Gastrocnemius medialis (tissue), 4 donors: ENCODE data around the gene TMEM252. TPM values are rescaled to one million over a fixed set of nuclear protein-coding genes. Genes with fewer than 3 reads are reported as not detected.
A peak's percentile ranks its signal among the peaks of the same experiment; 100 is the strongest.

Experiments used
- ATAC-seq, 2 donors: fragments of 150-250 bp; one replicate each; pipeline ENCODE4 v1.9.1; 2016
- DNase-seq, 2 donors: peaks; one replicate each; pipeline ENCODE4 v3.0.0-alpha.2; 2019
- H3K27ac ChIP-seq, 4 donors: fragments of 200-600 bp; sonication (generic); 1 replicate in 1 of 4; 2 replicates in 3 of 4; pipeline ENCODE4 v1.5.1; 2016 to 2018; ENCODE audit warnings: mild to moderate bottlenecking in 2 of 4, moderate library complexity in 1 of 4
- H3K27me3 ChIP-seq, 3 donors: fragments of 200-600 bp; sonication (generic) in 2 of 3; 1 replicate in 1 of 3; 2 replicates in 2 of 3; pipeline versions ENCODE4 v1.5.1 to v1.6.0; 2016 to 2019; ENCODE audit warnings: mild to moderate bottlenecking in 1 of 3, moderate library complexity in 1 of 3
- H3K36me3 ChIP-seq, 2 donors: fragments of 200-600 bp; sonication (generic) in 1 of 2; one replicate each; pipeline ENCODE4 v1.5.1; 2017 to 2018
- H3K4me1 ChIP-seq, 2 donors: fragments of 200-600 bp; sonication (generic) in 1 of 2; one replicate each; pipeline ENCODE4 v1.5.1; 2016 to 2017; ENCODE audit warnings: mild to moderate bottlenecking in 2 of 2
- H3K4me3 ChIP-seq, 4 donors: fragments of 200-600 bp; sonication (generic) in 3 of 4; 1 replicate in 1 of 4; 2 replicates in 3 of 4; pipeline ENCODE4 v1.5.1; 2016 to 2019; ENCODE audit warnings: mild to moderate bottlenecking in 2 of 4
- H3K9me3 ChIP-seq, 3 donors: fragments of 200-600 bp; sonication (generic) in 2 of 3; 1 replicate in 1 of 3; 2 replicates in 2 of 3; pipeline ENCODE4 v1.5.1; 2016 to 2019
- CTCF ChIP-seq, 5 experiments: fragments of 450-650 bp in 3 of 5; fragments of 200-600 bp in 2 of 5; sonication (generic) in 2 of 5; IDR thresholded peaks in 4 of 5; conservative IDR thresholded peaks in 1 of 5; 1 replicate in 4 of 5; 2 replicates in 1 of 5; pipeline ENCODE4 v1.5.1; 2016 to 2019; ENCODE audit warnings: antibody characterized with exemption in 5 of 5, mild to moderate bottlenecking in 3 of 5, moderate library complexity in 3 of 5
- POLR2A ChIP-seq, 2 donors: fragments of 450-650 bp; IDR thresholded peaks; one replicate each; pipeline ENCODE4 v1.6.1; 2017; ENCODE audit warnings: antibody characterized with exemption in 2 of 2, mild to moderate bottlenecking in 2 of 2, moderate library complexity in 2 of 2
- in situ Hi-C, 4 donors: fragments of 200-750 bp; cut with MboI; loops; one replicate each; pipeline versions ENCODE4 v1.15.0 to v1.8.0; 2017; ENCODE audit warnings: low sequenced_read_pairs in 4 of 4
- intact Hi-C: fragments of 100-400 bp; cut with DNase I; formaldehyde crosslinking; loops from one replicate; pipeline ENCODE4 v1.15.1; 2023; ENCODE audit warnings: low total_unique reads
- total RNA-seq, 4 donors: library from RNA; depleted of rRNA; stranded (reverse); fragments of >200 nt; gene quantifications; one replicate each; pipeline versions ENCODE4 v1.1.0 to v1.2.3, GENCODE V29; 2016

Gene TMEM252
- total RNA-seq, 4 donors from 2014 or later: not detected

GRCh38 chr9:68552700-68553476 lies 12.2 kb upstream of the TMEM252 start:
- Histone ChIP-seq H3K36me3 (no peaks in the 10 kb centered on the region), H3K9me3 (no peaks in the 10 kb centered on the region), H3K27ac (peak overlapping the region; percentile 20 to 44 (median 36)), H3K27me3 (no peaks in the 10 kb centered on the region), H3K4me3 (no peak overlapping the region), H3K4me1 (peaks cover 4 to 9% of the 10 kb centered on the region in 2 donors)
- no peak for TF ChIP-seq CTCF (IDR thresholded peaks at IDR 0.05 in 4 of 5, conservative IDR thresholded peaks at IDR 0.05 in 1 of 5)
- TF ChIP-seq POLR2A (IDR thresholded peaks at IDR 0.05): no peak
- in situ Hi-C loops (loop anchor here in 1 of 4 donors (25.0 kb wide), 1 partner anchor 109 kb away; no protein-coding TSS in a partner anchor), intact Hi-C loops (no loop called here)
- ATAC-seq (peak; percentile 91 to 93), DNase-seq (no peak)

- TF ChIP-seq CTCF (IDR thresholded peaks at IDR 0.05 in 4 of 5, conservative IDR thresholded peaks at IDR 0.05 in 1 of 5) (no peak), POLR2A (IDR thresholded peaks at IDR 0.05) (no peak)
- DNase-seq (no peak), ATAC-seq (no peak)
- intact Hi-C loops: no loop called here
- H3K36me3 ChIP-seq: no peaks in the 10 kb centered on the region
- H3K9me3 ChIP-seq: no peaks in the 10 kb centered on the region
- no peak overlapping the region for H3K27ac ChIP-seq
- no peaks in the 10 kb centered on the region for H3K27me3 ChIP-seq
- H3K4me3 ChIP-seq: no peak overlapping the region
- H3K4me1 ChIP-seq: peaks cover 8 to 9% of the 10 kb centered on the region in 2 donors
- in situ Hi-C loops: loop anchor here in 1 of 4 donors (25.0 kb wide), 1 partner anchor 111 kb away; no protein-coding TSS in a partner anchor
These were observed 10.5 kb upstream of the TMEM252 start for GRCh38 chr9:68551191-68551590.

DNA sequence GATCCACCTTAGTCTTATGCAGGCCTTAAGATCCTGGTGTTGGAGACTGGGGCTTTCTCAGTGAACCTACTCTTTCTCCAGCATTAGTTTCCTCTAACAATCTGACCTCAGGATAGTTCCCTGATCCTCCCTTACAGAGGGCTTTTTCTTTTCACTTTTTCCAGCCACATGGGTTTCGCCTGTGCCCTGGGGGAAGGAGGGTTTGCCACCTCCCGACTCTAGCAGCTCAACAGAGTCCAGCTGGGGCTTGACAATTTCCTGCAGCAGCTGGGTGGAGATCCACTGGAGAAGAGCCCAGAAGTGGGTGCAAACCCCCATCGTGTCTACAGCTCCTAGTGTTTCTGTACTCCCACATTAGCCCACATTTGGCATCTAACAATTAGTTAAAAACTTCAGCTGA lies 7.6 kb upstream of the TMEM252 start:
- Histone ChIP-seq H3K9me3 (no peaks in the 10 kb centered on the region), H3K4me3 (no peak overlapping the region), H3K36me3 (no peaks in the 10 kb centered on the region), H3K4me1 (peaks cover 8 to 9% of the 10 kb centered on the region in 2 donors), H3K27ac (no peak overlapping the region), H3K27me3 (no peaks in the 10 kb centered on the region)
- TF ChIP-seq POLR2A (IDR thresholded peaks at IDR 0.05) (no peak), CTCF (IDR thresholded peaks at IDR 0.05 in 4 of 5, conservative IDR thresholded peaks at IDR 0.05 in 1 of 5) (no peak)
- DNase-seq (no peak), ATAC-seq (no peak)
- in situ Hi-C loops (no loop called here), intact Hi-C loops (no loop called here)

DNA sequence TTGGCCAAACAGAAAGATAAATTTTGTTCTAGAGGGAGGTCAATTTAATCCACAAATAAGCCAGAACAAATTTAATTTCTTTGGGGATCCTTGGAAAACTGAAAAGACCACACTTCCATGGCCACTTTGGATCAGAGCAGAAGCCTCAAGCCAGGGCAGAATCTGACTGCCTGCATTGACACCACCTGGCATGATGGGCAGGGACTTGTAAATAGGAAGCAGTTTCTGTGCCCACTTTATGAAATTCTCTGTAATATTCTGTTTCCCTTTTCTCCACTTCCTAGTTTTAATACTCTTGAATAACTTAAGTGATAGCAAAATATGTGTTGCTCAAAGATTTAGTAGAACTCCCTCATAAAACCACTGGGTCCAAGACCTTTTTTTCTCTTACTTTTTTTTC lies 6.7 kb upstream of the TMEM252 start:
- Histone ChIP-seq H3K27ac (peak overlapping the region in 2 of 4 donors; percentile 29 to 57), H3K4me1 (peaks cover 3 to 5% of the 10 kb centered on the region in 2 donors), H3K9me3 (no peaks in the 10 kb centered on the region), H3K36me3 (no peaks in the 10 kb centered on the region), H3K4me3 (no peak overlapping the region), H3K27me3 (no peaks in the 10 kb centered on the region)
- in situ Hi-C loops (no loop called here), intact Hi-C loops (no loop called here)
- TF ChIP-seq CTCF (IDR thresholded peaks at IDR 0.05 in 4 of 5, conservative IDR thresholded peaks at IDR 0.05 in 1 of 5) (no peak), POLR2A (IDR thresholded peaks at IDR 0.05) (no peak)
- ATAC-seq (no peak), DNase-seq (no peak)
